NCI-H128 (cell line): ENCODE results near the gene PDZK1IP1.
"Not testable (repeated sequence)": the region's sequence is repeated elsewhere in the genome, so short reads cannot be mapped to it uniquely, and the experiment has no call there.

Experiments
- DNase-seq: peaks from one replicate; lab custom pipeline; 2025; ENCODE audit not compliant: unreplicated experiment; lab: John Stamatoyannopoulos, UW

The PDZK1IP1 gene

DNA sequence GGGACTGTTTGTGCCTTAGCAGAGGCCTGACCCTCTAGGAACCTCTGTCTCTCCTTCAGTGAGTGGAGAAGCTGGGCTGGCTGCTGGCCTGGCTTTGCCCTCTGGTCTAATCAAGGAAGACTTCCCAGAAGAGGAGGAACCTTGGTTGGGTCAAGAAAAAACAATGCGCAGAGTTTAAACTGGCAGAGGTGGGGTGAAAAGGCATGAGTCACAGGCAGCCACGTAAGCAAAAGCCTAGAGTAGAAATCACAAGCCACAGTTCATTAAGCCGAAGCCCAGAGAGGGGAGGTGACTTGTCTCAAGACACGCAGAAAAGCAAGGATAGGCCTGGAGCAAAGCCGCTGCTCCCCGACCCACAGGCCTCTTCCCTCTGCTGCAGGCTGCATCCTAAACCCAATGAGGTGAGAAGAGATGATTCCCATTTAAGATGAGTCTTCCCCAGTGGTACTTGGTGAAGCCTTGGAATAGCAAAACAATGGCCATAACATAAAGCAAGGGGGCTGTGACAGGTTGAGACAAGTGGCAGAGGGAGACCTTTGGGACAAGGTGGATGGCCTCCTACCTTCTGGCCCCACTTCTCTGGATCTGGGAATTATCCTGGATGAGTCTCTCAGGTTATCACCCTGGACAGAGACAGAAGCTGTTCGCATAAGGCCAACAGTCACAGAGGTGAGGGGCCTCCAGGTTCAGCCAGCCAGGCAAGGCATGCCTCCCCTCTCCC is 7.7 kb downstream of the PDZK1IP1 start:
- no peak for DNase-seq

DNA sequence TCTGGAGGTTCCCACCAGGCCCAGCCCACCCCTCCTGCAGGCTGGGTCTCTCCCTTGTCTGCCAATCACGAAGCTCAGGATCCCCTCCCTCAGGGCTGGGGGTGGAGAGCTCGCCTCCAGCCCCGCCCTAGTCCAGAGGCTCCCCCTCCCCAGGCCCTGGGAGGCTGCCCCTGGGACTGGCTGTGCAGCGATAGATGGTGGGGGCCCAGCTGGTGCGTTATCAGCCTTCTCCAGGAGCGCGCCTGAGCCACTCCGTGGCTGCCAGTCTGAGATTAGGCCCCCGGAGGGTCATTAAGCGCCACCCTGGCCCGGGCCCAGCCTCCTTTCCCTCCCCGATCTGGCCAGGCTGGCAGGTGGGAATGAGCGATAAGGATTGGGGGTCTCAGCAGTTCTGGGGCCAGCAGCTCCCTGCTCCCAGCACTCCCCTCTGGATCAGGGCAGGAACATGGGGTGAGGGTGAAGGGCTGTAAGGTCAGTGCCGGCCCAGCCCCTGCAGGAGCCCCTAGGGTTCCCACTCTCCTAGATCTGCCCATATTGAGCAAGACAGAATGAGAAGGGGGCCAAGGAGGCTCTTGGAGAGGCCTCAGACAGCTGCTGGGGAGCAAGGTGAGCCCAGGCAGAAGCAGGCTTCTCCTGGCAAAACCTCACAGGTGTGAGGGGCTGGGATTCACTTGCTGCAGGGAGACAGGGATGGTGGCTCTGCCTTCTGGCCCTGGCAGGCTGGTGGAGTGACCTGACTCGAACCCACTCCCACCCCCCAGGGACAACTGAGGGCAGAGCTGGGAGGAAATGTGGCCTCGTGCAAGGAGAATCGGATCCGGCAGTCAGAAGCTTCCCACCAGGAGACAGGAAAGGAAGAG is 8.5 kb downstream of the PDZK1IP1 start:
- no peak for DNase-seq

DNA sequence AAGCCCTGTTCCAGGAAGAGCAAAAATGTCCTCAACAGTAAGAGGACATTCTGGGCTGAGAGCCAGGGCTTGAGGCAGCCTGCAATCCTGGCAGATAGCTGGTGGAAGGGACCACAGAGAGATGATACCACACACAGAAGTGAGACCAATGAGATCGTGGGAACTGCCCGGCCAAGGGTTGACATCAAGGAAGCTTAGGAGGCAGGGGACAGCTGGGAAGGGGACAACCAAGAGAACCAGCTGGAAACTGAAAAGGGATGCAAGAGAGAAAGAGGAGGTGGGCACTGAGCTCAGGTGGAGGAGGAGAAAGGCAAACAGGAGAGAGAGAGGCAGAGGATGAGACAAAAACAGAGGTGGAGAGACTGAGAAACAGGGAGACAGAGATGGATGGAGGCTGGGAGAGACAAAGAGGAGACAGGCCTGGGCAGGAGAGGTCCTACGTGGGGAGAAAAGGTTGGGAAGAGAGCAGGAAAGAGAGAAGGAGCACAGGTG is 9.2 kb downstream of the PDZK1IP1 start:
- no peak for DNase-seq

DNA sequence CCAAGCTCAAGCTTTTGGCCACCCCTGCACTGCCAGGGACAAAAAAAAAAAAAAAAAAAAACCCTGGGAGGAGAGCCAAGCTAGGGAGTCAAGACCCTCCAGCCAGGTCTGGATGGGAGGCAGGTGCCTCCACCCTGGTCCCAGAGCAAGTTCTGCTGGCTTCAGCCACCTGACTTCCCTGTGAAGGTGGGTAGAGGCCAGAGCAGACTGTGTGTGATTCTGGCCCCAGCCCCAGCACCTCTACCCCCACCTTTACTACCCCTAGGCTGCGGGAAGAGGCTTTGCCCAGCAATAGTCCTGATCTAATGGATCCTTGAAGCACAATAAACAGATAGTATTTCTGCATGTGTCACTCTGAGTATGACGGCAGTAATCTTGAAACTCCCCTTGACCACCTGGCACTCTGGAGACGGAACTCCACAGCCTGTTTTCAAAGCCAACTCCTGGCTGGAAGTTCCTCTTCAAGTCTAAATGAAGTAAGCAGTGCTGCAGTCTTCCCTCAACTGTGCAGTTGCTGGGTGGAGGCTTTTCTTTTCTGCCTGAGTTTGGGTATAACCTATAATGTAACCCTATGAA is 9.8 kb downstream of the PDZK1IP1 start:
- no peak for DNase-seq

DNA sequence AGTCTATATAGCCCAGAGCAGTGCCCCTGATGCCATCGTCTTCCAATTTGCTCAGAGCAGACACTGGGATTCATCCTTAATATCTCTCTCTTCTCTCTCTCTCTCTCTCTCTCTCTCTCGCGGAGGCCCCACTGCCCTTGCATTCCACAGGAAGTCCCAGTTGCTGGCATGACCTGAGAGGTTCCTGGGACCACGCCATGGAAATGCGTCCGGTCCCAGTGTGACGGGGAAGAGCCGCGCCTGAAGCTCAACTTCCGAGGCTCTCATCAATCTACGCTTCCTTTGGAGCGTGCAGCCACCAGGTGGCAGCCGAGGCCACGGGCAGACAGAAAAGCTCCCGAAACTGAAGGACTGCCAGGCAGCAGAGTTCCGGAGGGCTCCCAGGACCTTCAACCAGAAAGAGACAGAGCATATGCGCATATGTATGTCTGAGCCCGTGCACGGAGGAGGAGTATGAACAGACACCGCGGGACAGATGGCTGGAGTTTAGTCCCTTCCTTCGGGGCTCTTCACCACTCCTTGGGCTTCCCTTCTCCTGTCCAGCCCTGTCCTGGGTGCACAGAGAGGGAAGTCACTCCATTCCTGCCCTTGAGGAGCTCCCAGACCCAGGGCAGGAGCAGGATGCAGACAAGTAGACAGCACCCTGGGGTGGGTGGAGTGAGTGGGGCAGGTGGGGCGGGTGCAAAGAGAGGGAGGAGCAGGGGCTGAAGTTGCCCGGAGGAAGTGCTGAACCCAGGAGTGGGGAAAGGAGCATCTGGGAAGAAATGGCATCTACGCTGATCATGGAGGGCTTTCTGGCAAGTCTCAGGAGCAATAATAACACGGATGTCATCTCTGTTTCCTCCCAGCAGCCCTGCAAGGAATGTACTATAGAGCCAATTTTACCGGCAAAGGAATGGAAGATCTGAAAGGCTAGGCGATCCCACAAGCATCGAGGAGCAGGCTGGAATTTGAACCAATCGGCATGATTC is 10.5 kb downstream of the PDZK1IP1 start:
- DNase-seq: peak; percentile 87

DNA sequence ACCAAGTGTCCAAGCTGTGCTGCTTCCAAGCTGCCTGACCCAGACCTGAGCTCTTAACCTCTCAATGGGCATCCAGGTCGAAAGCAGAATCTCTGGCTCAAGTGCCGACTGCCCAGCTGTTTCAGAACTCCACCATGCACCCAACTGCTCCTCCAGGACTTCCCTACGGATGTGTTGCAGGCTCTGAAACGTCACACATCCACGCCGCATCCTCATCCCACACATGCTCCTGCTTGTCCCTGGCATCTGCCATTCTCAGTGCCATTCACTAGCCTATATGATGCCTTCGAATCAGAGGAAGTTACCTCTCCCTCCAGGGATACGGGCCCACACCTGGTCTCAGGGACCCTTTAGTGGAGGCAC is 11.2 kb downstream of the PDZK1IP1 start:
- no peak for DNase-seq

DNA sequence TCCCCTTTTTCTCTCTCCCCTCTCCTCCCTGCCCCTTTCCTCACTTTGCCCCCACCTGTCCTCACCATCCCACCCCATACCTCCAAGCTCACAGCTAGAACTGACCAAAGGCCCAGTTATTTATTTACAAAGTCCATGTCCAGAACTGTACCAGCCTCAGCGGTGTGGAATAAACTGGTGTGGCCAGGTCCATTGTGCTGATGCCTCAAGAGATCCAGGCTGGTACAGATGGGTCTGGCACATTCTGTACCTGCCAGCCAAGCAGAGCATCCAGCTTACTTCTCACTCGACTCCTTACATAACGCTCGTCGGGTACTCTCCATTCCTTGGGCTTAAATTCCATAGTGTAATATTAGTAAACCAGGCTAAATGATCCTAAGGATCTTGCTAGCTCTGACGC is 11.8 kb downstream of the PDZK1IP1 start:
- DNase-seq: no peak

DNA sequence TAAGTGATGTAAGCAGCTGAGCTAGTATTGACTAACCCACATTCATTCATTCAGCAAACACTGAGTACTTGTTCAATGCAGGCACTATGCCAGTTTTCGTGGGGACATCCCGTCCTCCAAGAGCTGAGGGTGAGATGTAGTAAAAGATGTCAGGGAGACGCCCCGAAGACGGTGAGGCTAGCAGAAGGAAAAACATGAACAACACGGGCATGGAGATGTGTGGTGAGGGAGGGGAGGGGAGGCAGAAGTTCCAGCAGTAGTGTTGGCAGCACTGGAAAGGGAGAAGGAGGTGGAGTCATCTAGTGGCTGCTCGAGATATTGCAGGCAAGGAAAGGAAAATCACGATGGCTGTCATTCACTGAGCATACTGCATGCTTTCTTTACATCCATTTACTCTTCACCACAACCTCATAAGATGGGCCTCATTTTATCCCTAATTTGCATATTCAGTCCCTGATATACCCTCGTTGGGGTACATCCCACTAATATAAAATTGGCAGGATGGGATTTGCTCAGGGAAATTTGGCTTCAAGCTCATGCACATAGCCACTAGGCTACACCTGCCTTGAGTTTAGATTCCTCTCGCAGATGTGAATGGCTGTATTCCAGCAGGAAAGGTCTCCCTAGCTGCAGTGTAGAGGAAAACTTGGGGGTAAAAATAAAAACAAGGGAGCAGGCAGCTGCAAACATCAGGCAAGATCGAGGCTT is 14.5 kb downstream of the PDZK1IP1 start:
- DNase-seq: peak; percentile 27

DNA sequence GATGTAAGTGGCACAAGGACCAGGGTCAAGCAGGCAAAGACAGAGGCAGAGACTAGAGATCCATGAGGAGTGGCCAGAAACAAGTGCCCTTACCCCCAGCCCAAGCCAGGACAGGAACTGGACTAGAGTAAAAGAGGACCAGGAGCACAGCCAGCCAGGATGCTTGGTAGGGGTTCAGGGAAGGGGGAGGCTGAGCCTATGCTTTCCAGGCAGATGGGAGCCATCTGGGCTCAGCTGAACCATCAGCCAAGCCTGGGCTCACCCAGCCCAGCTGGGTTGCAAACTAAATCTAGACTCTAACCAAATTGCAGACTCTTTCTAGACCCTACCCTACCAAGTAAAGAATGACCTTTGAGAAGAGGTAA is 15.2 kb downstream of the PDZK1IP1 start:
- DNase-seq: no peak

DNA sequence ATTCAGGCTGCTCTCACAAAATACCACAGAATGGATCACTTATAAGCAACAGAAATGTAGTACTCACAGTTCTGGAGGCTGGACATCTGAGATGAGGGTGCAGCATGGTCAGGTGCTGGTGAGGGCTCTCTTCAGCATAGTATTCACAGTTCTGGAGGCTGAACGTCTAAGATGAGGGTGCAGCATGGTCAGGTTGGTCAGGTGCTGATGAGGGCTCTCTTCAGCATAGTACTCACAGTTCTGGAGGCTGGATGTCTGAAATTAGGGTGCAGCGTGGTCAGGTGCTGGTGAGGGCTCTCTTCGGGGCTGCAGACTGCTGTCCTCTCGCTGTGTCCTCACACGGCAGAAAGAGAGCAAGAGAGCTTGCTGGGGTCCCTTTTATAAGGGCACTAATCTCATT is 17.1 kb downstream of the PDZK1IP1 start:
- DNase-seq: no peak

DNA sequence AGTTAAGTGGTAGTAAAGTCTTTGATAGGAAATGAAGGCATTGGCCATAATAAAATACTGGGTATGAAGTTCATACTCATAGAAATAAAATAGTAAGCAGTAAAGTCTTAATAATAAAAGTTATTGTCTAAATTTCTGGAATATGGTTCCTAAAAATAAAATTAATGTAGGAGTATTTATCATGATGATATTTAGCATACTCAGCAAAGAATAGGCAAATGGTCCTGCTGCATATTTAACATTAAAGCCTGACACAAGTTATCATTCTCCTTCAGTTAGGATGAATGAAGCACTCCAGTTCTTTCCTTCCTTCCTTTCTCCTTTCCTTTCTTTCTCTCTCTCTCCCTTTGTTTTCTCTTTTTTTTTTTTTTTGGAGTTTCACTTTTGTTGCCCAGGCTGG is 25.3 kb downstream of the PDZK1IP1 start:
- DNase-seq: no peak

DNA sequence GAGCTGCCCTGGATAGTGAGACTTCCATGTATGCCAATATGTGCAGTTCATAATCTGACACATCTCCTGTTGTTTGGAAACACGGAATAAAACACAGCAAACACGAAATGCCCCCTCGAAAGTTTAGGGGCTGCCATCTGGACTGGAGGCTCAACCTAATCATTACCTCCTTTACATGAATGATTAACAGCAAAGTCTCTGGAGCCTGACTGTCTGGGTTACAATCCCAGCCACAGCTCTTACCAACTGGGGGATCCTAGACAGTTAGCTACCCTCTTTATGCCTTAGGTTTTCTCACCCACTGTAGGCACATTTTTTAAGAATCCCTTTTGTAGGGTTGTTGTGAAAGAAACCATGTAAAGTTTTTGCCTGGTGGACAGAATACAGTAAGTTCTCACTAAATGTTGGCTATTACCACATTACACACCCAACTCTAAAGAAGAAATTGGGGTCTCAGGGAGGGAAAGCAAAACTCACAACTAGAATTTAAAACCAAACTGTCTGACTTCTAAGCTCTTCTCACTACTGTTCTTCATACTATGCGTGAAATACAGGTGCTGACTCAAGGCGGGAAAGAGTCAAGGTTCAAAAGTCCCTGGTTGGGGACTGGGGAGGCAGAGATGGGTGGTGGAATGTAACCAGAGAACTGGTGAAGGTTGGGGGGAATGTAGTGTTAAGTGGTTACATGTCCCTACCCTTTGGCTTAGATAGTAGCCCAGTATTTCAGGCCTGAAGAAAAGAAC is 28.4 kb downstream of the PDZK1IP1 start:
- DNase-seq: no peak

DNA sequence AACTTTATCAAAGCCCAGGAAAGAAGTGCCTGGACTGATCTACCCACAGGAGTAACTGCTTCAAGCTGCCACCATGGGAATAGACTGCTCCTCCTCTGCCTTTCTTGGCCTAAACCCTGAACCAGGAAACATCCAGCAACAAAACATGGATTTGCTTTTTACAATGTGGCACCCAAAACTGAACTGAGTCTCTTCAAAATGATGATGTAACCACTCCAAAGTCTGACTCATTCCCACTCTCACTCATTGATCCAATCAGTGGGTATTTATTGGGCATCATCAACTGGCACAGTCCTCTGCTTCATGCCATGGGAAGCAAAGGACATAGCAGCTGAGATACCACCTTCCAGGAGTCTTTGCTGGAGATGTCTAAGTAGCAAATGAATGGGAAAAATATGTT is 29.1 kb downstream of the PDZK1IP1 start:
- DNase-seq: no peak

DNA sequence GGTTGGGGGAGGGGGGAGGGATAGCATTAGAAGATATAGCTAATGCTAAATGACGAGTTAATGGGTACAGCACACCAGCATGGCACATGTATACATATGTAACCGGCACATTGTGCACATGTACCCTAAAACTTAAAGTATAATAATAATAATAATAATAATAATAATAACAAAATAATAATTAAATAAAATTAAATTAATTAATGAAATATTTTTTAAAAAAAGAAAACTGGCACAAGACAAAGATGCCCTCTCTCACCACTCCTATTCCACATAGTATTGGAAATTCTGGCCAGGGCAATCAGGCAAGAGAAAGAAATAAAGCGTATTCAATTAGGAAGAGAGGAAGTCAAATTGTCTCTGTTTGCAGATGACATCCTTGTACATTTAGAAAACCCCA is 31.9 kb downstream of the PDZK1IP1 start:
- DNase-seq: not testable (repeated sequence)

DNA sequence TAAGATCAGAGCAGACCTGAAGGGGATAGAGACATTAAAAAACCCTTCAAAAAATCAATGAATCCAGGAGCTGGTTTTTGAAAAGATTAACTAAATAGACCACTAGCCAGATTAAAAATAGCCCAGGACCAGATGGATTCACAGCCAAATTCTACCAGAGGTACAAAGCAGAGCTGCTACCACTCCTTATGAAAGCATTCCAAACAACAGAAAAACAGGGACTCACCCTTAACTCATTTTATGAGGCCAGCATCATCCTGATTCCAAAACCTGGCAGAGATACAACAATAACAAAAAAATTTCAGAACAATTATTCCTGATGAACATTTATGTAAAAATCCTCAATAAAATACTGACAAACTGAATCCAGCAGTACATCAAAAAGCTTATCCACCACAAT is 33.4 kb downstream of the PDZK1IP1 start:
- not testable (repeated sequence) for DNase-seq

DNA sequence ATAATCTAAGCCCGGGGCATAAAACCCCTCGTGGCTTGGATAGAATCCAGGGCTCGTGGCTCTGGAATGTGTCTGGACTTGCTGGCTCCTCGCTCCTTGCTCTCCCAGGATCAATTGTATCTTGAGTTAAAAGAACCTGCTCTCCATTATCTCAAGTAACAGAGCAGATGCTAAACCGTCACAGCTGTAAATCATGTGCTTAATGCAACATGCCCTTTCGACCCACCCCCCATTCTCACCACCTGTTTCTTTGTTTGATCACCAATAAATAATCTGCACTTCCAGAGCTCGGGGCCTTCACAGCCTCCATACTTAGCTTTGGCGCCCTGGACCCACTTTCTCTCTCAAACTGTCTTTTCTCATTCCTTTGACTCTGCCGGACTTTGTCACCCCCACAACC is 40.7 kb downstream of the PDZK1IP1 start:
- DNase-seq: not testable (repeated sequence)

DNA sequence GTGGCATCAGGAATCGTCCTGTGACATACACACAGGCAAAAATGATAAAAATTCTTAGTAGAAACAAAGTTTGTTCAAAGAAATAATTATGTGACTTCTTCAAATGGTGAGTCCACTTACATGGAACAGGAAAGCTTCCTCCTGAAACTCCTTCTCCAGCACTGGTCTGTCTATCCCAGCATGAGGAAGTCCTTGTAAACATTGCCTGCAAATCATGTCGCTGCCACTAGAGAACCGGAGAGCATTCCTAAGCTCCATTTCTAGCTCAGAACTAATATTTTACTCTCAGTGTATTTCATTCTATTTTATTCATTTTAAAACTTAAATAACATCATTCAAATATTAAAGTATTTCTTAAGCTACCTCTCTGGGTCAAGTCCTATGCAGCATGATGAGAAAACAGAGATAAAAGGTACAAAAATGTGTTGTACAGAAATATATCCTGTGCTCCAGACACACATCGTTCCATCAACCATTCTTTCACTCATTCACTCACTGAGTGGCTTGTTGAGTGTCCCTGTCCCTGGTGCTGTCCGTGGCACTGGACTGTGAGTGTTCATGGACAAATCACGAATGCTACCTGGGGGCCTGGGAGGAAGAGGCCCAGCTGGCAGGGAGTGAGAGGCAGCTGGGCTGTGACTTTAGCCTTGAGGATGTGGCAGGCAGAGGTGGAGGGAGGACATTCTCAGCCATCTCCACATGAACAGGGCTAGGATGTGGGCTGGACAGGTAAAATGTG is 42.6 kb downstream of the PDZK1IP1 start:
- DNase-seq: no peak

DNA sequence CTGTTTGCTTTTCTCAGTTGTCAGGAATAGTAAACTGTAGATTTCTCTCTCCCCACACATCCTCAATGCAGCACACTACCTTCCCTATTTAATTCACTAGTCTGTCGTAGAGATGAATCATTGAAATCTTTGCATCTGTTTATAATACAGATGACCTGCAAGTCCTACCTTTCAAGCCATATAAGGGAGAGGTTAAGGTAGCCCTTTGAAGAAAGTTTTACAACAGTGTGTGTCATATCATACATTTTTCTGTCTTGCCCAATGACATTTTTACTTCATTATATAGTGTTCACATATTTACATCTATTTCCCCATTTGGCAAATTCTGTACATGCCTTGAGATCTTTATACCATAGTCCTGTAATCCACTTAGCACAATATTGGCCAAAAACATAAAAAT is 43.3 kb downstream of the PDZK1IP1 start:
- not testable (repeated sequence) for DNase-seq

DNA sequence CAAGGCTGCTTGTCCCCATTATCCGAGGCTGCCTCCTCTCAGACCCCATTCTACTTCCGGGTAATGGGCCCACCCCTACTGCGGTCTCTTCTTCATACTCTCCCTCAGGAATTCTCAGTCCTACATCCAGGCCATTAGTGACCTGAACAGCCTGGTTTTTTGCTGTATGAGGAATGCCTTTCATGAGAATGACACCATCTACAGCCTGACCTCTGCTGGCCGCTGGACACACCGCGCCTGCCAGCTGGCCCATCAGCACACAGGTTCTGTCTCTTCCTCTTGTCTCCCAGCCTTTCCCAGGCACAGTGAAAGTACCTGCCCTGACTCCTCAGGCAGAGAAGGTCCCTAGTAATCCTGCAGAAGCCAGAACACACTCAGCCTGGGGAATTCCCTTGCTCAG is 46.2 kb downstream of the PDZK1IP1 start:
- DNase-seq: not testable (repeated sequence)
